ENCODE measurements around the gene GC. TPM values are rescaled to one million over a fixed set of nuclear protein-coding genes. Genes with fewer than 3 reads are reported as not detected.

The GC gene
- total RNA-seq, 1 donor from 2014 or later, result not detected

Other genes starting within 250 kb of the GC start
- 0.07 TPM in 1 of 2 replicates, not detected in the other for gene NPFFR2, start 247.9 kb upstream of the GC start, total RNA-seq

Measured in pulmonary artery endothelial cell (primary cell).